Sigmoid colon (tissue), 7 donors: ENCODE results near the gene LEPROT. TPM values are rescaled to one million over a fixed set of nuclear protein-coding genes. Genes with fewer than 3 reads are reported as not detected.
A peak's percentile ranks its signal among the peaks of the same experiment; 100 is the strongest.

Source experiments
- DNase-seq: peaks from one replicate; pipeline ENCODE4 v3.0.0-alpha.2; 2019
- H3K27ac ChIP-seq, 4 donors: fragments of 200-600 bp; sonication (generic); one replicate each; pipeline ENCODE4 v1.5.1; 2016 to 2019; ENCODE audit warnings: mild to moderate bottlenecking in 1 of 4
- H3K27me3 ChIP-seq, 3 donors: fragments of 200-600 bp; sonication (generic); one replicate each; pipeline ENCODE4 v1.5.1; 2019; ENCODE audit warnings: mild to moderate bottlenecking in 1 of 3
- H3K36me3 ChIP-seq, 4 donors: fragments of 200-600 bp; sonication (generic); one replicate each; pipeline ENCODE4 v1.5.1; 2016 to 2019
- H3K4me1 ChIP-seq, 4 donors: fragments of 200-600 bp; sonication (generic); one replicate each; pipeline ENCODE4 v1.5.1; 2017 to 2019
- H3K4me3 ChIP-seq, 4 donors: fragments of 200-600 bp; sonication (generic); one replicate each; pipeline ENCODE4 v1.5.1; 2017 to 2019; ENCODE audit warnings: mild to moderate bottlenecking in 2 of 4, moderate library complexity in 1 of 4
- H3K9me3 ChIP-seq, 4 donors: fragments of 200-600 bp in 3 of 4; sonication (generic) in 3 of 4; one replicate each; pipeline versions ENCODE4 v1.5.1 to v1.6.1; 2013 to 2019
- EP300 ChIP-seq, 4 donors: sonication (generic); formaldehyde crosslinking; IDR thresholded peaks; one replicate each; pipeline ENCODE4 v1.6.1; 2017; ENCODE audit warnings: antibody characterized with exemption in 4 of 4
- POLR2A ChIP-seq, 2 donors: fragments of 450-650 bp; IDR thresholded peaks; one replicate each; pipeline ENCODE4 v1.6.1; 2016; ENCODE audit warnings: antibody characterized with exemption in 2 of 2, mild to moderate bottlenecking in 2 of 2, moderate library complexity in 2 of 2
- POLR2AphosphoS5 ChIP-seq, 4 donors: sonication (generic); formaldehyde crosslinking; IDR thresholded peaks; one replicate each; pipeline ENCODE4 v1.6.1; 2017; ENCODE audit warnings: antibody characterized with exemption in 4 of 4
- WGBS, 2 donors: extraction: QIAGEN DNeasy Blood & Tissue Kit; methylation state at CpG; one replicate each; pipeline ENCODE4 v1.1.7; 2013; 5-methylcytosine and 5-hydroxymethylcytosine counted together
- intact Hi-C: fragments of 100-400 bp; cut with DNase I; formaldehyde crosslinking; loops from one replicate; pipeline ENCODE4 v1.15.1; 2023
- polyA plus RNA-seq, 3 donors: library from polyadenylated mRNA; stranded (reverse); fragments of 200-250 nt; gene quantifications; one replicate each; pipeline ENCODE4 v1.2.3, GENCODE V29; 2013
- total RNA-seq, 4 donors: library from RNA; depleted of rRNA; stranded (reverse); fragments of >200 nt; gene quantifications; one replicate each; pipeline ENCODE4 v1.1.0, GENCODE V29; 2016
- TF ChIP-seq, protein P1 (sequence below), 4 experiments: fragments of 450-650 bp in 3 of 4; fragments of 200-600 bp in 1 of 4; IDR thresholded peaks; one replicate each; pipeline ENCODE4 v1.5.1; 2016 to 2019; ENCODE audit warnings: antibody characterized with exemption in 4 of 4, mild to moderate bottlenecking in 3 of 4, moderate library complexity in 2 of 4
- donor health status: healthy with polysubstance abuse.
- donor health status: Bipolar disorder and iron deficiency.
- donor health status: healthy.

The LEPROT gene
- total and polyA plus RNA-seq, 7 donors: 14.3 to 67.8 (median 48.2) TPM

DNA sequence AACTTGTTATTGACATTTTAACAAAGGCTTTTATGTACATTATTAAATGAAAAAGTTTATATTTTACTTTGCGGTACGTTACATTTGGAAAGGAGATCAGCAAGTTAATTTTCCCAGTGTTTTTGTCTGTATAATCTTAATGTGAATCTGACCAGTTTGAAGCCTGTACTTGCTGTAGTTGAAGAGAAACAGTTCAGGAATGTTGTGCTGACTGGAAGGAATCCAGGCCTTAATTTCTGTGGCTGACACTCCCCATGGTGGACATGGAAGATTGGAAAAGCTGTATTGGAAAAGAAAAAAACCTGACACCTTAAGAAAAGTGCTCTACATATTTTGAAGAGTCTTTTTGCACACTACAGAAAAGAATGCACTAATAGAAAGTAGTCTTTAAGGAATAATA lies 15.5 kb downstream of the LEPROT start:
- DNase-seq: no peak
- no peaks in the 10 kb centered on the region for H3K27me3 ChIP-seq
- intact Hi-C loops: no loop called here
- TF ChIP-seq, protein P1, sequence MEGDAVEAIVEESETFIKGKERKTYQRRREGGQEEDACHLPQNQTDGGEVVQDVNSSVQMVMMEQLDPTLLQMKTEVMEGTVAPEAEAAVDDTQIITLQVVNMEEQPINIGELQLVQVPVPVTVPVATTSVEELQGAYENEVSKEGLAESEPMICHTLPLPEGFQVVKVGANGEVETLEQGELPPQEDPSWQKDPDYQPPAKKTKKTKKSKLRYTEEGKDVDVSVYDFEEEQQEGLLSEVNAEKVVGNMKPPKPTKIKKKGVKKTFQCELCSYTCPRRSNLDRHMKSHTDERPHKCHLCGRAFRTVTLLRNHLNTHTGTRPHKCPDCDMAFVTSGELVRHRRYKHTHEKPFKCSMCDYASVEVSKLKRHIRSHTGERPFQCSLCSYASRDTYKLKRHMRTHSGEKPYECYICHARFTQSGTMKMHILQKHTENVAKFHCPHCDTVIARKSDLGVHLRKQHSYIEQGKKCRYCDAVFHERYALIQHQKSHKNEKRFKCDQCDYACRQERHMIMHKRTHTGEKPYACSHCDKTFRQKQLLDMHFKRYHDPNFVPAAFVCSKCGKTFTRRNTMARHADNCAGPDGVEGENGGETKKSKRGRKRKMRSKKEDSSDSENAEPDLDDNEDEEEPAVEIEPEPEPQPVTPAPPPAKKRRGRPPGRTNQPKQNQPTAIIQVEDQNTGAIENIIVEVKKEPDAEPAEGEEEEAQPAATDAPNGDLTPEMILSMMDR (IDR thresholded peaks at IDR 0.05): no peak
- no peak for TF ChIP-seq POLR2A (IDR thresholded peaks at IDR 0.05)
- TF ChIP-seq EP300 (IDR thresholded peaks at IDR 0.05): no peak
- TF ChIP-seq POLR2AphosphoS5 (IDR thresholded peaks at IDR 0.05): no peak
- H3K4me3 ChIP-seq: no peak overlapping the region
- no peak overlapping the region for H3K27ac ChIP-seq
- 80 to 90% methylated on average over 2 of the region's 2 CpGs for WGBS, 2 donors
- peaks cover 0 to 11% (median 4%) of the 10 kb centered on the region in 4 donors for H3K4me1 ChIP-seq
- H3K9me3 ChIP-seq: no peaks in the 10 kb centered on the region
- H3K36me3 ChIP-seq: peaks cover 0 to 23% (median 6%) of the 10 kb centered on the region in 4 donors

DNA sequence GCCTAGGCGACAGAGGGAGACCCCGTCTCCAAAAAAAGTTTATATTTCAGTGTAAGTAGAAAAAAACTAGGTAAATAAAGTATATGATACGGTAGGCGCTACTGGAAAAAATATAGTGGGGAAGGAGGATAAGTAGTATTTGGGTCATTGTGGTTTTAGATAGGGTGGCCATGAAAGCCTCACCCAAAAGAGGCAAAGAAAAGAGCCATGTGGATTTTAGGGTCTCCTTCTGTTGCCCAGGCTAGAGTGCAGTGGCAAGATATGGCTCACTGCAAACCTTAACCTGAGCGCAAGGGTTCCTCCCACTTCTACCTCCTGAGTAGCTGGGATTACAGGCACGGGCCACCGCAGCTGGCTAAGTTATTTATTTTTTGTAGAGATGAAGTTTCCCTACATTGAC lies 17.1 kb downstream of the LEPROT start:
- no peaks in the 10 kb centered on the region for H3K27me3 ChIP-seq
- intact Hi-C loops: no loop called here
- H3K36me3 ChIP-seq: peaks cover 0 to 10% (median under 1%) of the 10 kb centered on the region in 4 donors
- no peak overlapping the region for H3K27ac ChIP-seq
- no peaks in the 10 kb centered on the region for H3K9me3 ChIP-seq
- H3K4me1 ChIP-seq: peaks cover 0 to 11% (median 4%) of the 10 kb centered on the region in 4 donors
- 97% methylated on average over 7 of the region's 7 CpGs for WGBS, 2 donors
- TF ChIP-seq EP300 (IDR thresholded peaks at IDR 0.05) (no peak), POLR2A (IDR thresholded peaks at IDR 0.05) (no peak), POLR2AphosphoS5 (IDR thresholded peaks at IDR 0.05) (peak in 1 of 4 donors; percentile 6)
- TF ChIP-seq, protein P1 (IDR thresholded peaks at IDR 0.05): no peak
- no peak for DNase-seq
- H3K4me3 ChIP-seq: no peak overlapping the region

DNA sequence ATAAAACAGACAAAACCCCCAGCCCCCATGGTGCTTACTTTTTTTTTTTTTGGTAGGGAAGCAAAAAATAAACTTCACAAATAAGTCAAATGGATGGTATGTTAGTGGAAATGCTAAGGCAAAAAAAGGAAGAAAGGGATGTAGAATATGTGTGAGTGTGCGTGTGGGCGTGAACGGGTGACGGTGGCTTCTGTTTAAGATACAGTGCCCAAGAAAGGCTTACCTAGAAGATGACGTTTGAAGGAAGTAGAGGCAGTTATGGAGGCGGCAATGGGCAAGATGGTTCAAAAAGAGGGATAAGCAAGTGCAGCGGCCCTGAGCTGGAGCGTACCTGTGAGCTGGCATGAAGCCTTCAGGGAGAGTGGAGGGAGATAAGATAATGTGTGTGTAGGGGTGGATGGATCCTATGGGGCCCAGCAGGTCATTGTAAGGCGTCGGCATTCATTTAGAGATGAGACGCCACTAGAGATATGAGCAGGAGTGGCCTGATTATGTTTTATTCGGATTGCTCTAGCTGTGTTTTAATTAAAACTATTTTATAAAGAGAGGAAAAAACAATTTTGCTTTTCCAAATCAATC lies 19.9 kb downstream of the LEPROT start:
- intact Hi-C loops: no loop called here
- no peak for TF ChIP-seq POLR2A (IDR thresholded peaks at IDR 0.05)
- TF ChIP-seq EP300 (IDR thresholded peaks at IDR 0.05): no peak
- TF ChIP-seq POLR2AphosphoS5 (IDR thresholded peaks at IDR 0.05): no peak
- TF ChIP-seq, protein P1 (IDR thresholded peaks at IDR 0.05): no peak
- peaks cover 0 to 11% (median 4%) of the 10 kb centered on the region in 4 donors for H3K4me1 ChIP-seq
- no peak for DNase-seq
- H3K4me3 ChIP-seq: no peak overlapping the region
- H3K9me3 ChIP-seq: no peaks in the 10 kb centered on the region
- H3K36me3 ChIP-seq: no peaks in the 10 kb centered on the region
- H3K27ac ChIP-seq: no peak overlapping the region
- WGBS, 2 donors: 82 to 91% methylated on average over 12 of the region's 12 CpGs
- no peaks in the 10 kb centered on the region for H3K27me3 ChIP-seq

DNA sequence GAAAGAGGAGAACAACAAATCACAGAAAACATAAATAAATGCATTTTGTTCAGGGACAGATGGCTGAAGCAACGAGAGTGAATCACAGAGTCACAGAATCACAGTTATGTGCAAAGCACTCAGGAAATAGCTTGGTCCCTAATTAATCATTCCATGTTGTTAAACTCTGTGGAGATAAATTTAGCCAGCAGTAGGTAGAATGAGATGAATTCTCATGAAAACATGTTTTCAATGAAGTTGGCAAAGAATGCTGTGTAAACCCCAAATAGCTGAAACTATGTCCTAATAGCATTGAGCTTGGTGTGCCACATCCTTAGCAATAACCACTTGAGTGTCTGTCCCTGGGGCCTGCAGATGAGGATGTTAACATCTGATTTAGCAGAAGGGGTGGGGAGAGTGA lies 20.4 kb downstream of the LEPROT start:
- 66 to 87% methylated on average over 1 of the region's 1 CpG for WGBS, 2 donors
- no peaks in the 10 kb centered on the region for H3K9me3 ChIP-seq
- no peak overlapping the region for H3K4me3 ChIP-seq
- H3K27ac ChIP-seq: no peak overlapping the region
- DNase-seq: no peak
- TF ChIP-seq POLR2A (IDR thresholded peaks at IDR 0.05) (no peak), POLR2AphosphoS5 (IDR thresholded peaks at IDR 0.05) (no peak), EP300 (IDR thresholded peaks at IDR 0.05) (no peak)
- TF ChIP-seq, protein P1 (IDR thresholded peaks at IDR 0.05): no peak
- no peaks in the 10 kb centered on the region for H3K27me3 ChIP-seq
- intact Hi-C loops: no loop called here
- H3K36me3 ChIP-seq: no peaks in the 10 kb centered on the region
- H3K4me1 ChIP-seq: peaks cover 0 to 6% (median 1%) of the 10 kb centered on the region in 4 donors

DNA sequence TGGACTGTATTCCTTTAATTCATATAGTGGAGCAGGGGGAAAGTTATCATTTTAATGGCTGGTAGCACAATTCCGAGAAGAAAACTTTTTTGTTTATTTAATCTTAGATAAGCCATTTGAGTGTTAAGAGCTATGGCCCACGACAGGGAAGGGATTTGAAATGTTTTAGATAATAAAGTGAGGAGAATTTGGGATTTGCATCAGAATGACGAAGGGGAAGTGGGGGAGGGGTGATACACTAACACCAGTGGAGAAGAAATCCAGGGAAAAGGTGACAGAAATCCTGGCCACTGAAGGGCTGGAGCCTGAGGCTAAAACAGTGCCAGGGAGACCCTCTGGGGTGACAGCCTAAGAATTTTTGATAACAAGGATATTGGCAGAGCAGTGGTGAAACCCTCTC lies 21.0 kb downstream of the LEPROT start:
- H3K36me3 ChIP-seq: no peaks in the 10 kb centered on the region
- H3K4me1 ChIP-seq: peaks cover 0 to under 1% (median 0%) of the 10 kb centered on the region in 4 donors
- TF ChIP-seq POLR2AphosphoS5 (IDR thresholded peaks at IDR 0.05): no peak
- TF ChIP-seq, protein P1 (IDR thresholded peaks at IDR 0.05): no peak
- no peak for TF ChIP-seq EP300 (IDR thresholded peaks at IDR 0.05)
- no peak for TF ChIP-seq POLR2A (IDR thresholded peaks at IDR 0.05)
- intact Hi-C loops: no loop called here
- no peak overlapping the region for H3K27ac ChIP-seq
- DNase-seq: no peak
- H3K9me3 ChIP-seq: no peaks in the 10 kb centered on the region
- H3K4me3 ChIP-seq: no peak overlapping the region
- no peaks in the 10 kb centered on the region for H3K27me3 ChIP-seq
- 62 to 66% methylated on average over 3 of the region's 3 CpGs for WGBS, 2 donors
